Measurements from ENCODE around the gene KHDRBS1. TPM values are rescaled to one million over a fixed set of nuclear protein-coding genes. Genes with fewer than 3 reads are reported as not detected.

Gene KHDRBS1
- total RNA-seq, 1 donor from 2014 or later, result 128 TPM

- TF ChIP-seq CTCF (IDR thresholded peaks at IDR 0.05), result no peak
- Mint-ChIP-seq H3K4me1 (ENCODE audit: unreplicated experiment) (peaks cover 28% of the 10 kb centered on the region), H3K9me3 (ENCODE audit: unreplicated experiment) (no peaks in the 10 kb centered on the region), H3K27ac (ENCODE audit: unreplicated experiment) (peak overlapping the region; percentile 54), H3K27me3 (ENCODE audit: unreplicated experiment) (no peaks in the 10 kb centered on the region), H3K4me3 (ENCODE audit: unreplicated experiment) (no peak overlapping the region), H3K36me3 (ENCODE audit: unreplicated experiment) (no peaks in the 10 kb centered on the region)
- no peak for DNase-seq (ENCODE audit: extremely low spot score, unreplicated experiment)
Measured at GRCh38 chr1:31978843-31979400, 34.7 kb upstream of the KHDRBS1 start.

- Mint-ChIP-seq H3K27ac (ENCODE audit: unreplicated experiment) (no peak overlapping the region), H3K27me3 (ENCODE audit: unreplicated experiment) (no peaks in the 10 kb centered on the region), H3K36me3 (ENCODE audit: unreplicated experiment) (no peaks in the 10 kb centered on the region), H3K9me3 (ENCODE audit: unreplicated experiment) (no peaks in the 10 kb centered on the region), H3K4me3 (ENCODE audit: unreplicated experiment) (no peak overlapping the region), H3K4me1 (ENCODE audit: unreplicated experiment) (peaks cover 40% of the 10 kb centered on the region)
- TF ChIP-seq CTCF (IDR thresholded peaks at IDR 0.05), result no peak
- no peak for DNase-seq (ENCODE audit: extremely low spot score, unreplicated experiment)
Measured at GRCh38 chr1:31980835-31981455, 32.7 kb upstream of the KHDRBS1 start.

- peaks cover 40% of the 10 kb centered on the region for H3K4me1 Mint-ChIP-seq (ENCODE audit: unreplicated experiment)
- no peaks in the 10 kb centered on the region for H3K27me3 Mint-ChIP-seq (ENCODE audit: unreplicated experiment)
- no peak for TF ChIP-seq CTCF (IDR thresholded peaks at IDR 0.05)
- no peaks in the 10 kb centered on the region for H3K9me3 Mint-ChIP-seq (ENCODE audit: unreplicated experiment)
- H3K27ac Mint-ChIP-seq (ENCODE audit: unreplicated experiment), result no peak overlapping the region
- H3K36me3 Mint-ChIP-seq (ENCODE audit: unreplicated experiment), result no peaks in the 10 kb centered on the region
- DNase-seq (ENCODE audit: extremely low spot score, unreplicated experiment), result no peak
- H3K4me3 Mint-ChIP-seq (ENCODE audit: unreplicated experiment), result no peak overlapping the region
Measured at GRCh38 chr1:31981456-31981839, 32.2 kb upstream of the KHDRBS1 start.

- no peak for DNase-seq (ENCODE audit: extremely low spot score, unreplicated experiment)
- no peak overlapping the region for H3K27ac Mint-ChIP-seq (ENCODE audit: unreplicated experiment)
- no peaks in the 10 kb centered on the region for H3K27me3 Mint-ChIP-seq (ENCODE audit: unreplicated experiment)
Measured at GRCh38 chr1:31981972-31982371, 31.7 kb upstream of the KHDRBS1 start.

More at GRCh38 chr1:31981972-31982371, 31.7 kb upstream of the KHDRBS1 start:
- TF ChIP-seq CTCF (IDR thresholded peaks at IDR 0.05), result no peak
- Mint-ChIP-seq H3K36me3 (ENCODE audit: unreplicated experiment) (no peaks in the 10 kb centered on the region), H3K4me3 (ENCODE audit: unreplicated experiment) (no peak overlapping the region), H3K4me1 (ENCODE audit: unreplicated experiment) (peaks cover 42% of the 10 kb centered on the region), H3K9me3 (ENCODE audit: unreplicated experiment) (no peaks in the 10 kb centered on the region)

Measured in osteocyte (in vitro differentiated cells).